GM12872 (cell line): ENCODE results near the gene CKB.

Experiments
- TF ChIP-seq, protein P1 (sequence below): IDR thresholded peaks from 3 replicates; pipeline ENCODE4 v1.5.1; 2011; ENCODE audit warnings: low read depth, mild to moderate bottlenecking, low read length, moderate library complexity; ENCODE audit not compliant: insufficient read depth

Gene CKB

DNA sequence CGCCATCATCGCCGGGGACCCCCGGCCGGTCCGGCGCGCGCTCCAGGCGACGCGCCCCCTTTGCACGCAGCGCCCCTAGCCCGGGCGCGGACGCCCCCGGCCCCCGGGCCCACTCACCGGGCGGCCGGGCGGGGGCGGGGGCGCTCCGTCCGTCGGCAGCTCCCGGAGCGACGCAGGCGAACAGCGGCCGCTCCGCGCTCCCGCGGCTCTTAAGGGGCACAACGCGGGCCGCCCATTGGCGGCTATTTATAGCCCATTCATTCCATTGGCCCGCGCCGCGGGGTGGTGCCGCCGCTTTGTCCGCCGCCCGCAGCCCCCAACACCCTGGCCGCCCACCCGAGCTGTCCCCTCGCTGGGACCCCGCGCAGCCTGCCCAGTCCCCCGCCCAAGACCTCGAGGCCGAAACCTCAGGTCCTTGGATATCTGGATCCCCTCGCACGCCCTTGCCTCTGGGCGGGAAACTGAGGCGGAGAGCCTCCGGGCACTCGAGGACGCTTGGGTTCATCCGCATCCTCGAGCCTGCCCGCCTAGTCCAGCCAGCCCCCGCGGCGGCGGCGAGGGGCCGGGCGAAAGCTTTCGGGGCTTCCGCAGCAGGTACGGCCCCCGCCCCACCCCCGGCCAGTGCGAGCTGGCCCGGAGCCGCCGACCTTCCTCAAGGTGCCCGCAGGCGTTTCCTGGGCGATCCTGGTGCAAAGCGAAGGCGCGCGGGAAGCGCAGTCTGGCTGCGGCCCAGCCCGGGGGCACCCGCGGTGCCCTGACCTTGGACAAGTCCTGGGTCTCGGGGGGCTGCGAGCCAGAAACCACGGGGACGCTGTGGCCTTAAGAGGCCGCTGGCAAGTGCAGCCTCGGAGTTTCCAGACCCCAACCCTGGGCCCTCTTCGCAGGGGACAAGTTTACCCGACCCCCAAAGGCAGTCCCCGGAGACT lies at the start of gene CKB:
TSS of gene CKB (minus strand) at position 182 of the 926 bp plus-strand sequence. CDS start 337 bp downstream, outside the sequence.
- TF ChIP-seq, protein P1, sequence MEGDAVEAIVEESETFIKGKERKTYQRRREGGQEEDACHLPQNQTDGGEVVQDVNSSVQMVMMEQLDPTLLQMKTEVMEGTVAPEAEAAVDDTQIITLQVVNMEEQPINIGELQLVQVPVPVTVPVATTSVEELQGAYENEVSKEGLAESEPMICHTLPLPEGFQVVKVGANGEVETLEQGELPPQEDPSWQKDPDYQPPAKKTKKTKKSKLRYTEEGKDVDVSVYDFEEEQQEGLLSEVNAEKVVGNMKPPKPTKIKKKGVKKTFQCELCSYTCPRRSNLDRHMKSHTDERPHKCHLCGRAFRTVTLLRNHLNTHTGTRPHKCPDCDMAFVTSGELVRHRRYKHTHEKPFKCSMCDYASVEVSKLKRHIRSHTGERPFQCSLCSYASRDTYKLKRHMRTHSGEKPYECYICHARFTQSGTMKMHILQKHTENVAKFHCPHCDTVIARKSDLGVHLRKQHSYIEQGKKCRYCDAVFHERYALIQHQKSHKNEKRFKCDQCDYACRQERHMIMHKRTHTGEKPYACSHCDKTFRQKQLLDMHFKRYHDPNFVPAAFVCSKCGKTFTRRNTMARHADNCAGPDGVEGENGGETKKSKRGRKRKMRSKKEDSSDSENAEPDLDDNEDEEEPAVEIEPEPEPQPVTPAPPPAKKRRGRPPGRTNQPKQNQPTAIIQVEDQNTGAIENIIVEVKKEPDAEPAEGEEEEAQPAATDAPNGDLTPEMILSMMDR, result no peak

GRCh38 chr14:103569408-103569807 lies 46.8 kb upstream of the CKB start:
- TF ChIP-seq, protein P1, result no peak

- TF ChIP-seq, protein P1, result no peak
Observed at GRCh38 chr14:103568952-103569351, 46.3 kb upstream of the CKB start.

DNA sequence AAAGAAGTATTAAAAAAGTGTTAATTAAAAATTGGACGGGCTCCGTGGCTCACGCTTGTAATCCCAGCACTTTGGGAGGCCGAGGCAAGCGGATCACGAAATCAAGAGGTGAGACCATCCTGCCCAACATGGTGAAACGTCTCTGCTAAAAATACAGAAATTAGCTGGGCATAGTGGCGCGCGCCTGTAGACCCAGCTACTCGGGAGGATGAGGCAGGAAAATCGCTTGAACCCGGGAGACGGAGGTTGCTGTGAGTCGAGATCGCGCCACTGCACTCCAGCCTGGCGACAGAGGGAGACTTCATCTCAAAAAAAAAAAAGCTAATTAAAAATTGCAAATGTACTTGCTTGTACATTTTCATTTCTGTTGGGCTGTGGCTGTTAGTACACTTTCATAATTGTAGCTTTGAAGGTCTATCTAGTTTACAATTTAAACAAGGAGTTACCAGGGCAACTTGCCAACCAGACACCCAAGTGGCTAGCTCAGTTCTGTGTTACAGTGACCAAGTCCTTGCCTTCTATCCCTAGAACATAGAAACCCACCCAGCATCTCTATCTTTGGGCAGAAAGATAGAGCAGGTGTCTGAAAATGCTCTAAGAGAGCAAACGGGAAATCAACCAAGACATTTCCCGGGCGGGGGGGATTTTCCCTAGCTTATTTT lies 41.3 kb upstream of the CKB start:
- TF ChIP-seq, protein P1, result no peak

DNA sequence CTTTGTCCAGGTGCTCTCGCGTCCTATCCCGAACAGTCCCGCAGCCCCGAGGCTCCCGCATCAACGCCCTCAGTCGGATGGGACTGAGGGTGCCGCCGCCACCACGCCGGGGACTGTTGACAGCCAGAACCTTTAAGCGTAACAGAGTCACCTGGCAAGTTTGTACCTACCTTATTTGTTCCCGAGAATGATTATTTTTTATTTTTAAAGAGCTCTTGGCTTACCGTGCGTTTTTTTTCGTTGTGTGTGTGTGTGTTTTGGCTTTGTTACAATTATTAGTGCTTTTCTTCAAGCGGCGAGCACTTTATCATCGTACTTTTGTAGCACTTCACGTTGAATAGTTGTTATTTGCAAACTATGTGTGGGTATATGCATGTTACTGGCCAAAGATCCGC lies 40.6 kb upstream of the CKB start:
- TF ChIP-seq, protein P1, result no peak

DNA sequence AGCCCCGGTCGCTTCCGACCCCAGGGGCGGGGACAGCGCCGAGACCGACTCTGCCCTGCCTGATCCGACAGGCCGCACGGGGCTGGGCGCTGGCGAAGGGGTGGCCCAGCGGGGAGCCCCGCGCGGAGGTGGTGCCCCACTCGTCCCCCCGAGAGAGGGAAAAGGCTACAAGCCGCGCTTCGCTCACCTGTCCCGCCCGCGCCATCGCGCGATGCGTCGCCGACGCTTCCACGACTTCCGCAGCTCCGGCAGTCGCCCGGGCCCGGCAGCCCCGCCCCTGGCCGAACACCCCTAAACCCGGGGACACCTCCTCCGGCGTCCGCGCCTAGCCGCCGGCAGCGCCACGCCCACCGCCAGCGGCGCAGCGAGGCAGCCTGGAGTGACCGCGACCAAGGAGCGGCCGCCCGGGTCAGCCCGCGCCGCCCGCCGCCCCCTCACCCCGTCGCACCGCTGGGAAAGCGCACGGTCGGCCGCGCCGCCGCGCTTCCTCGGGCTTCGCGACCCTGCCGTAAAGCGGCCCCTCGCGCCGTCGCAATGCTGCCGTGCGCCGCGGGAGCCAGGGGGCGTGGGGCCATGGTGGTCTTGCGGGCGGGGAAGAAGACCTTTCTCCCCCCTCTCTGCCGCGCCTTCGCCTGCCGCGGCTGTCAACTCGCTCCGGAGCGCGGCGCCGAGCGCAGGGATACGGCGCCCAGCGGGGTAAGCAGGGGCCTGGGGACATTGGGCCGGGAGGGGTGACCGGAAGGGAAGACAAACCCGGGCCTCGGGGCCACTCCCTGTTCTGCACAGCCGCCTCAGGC lies 40.0 kb upstream of the CKB start, which contains the start of the genes BAG5 and COA8:
TSS of gene BAG5 (minus strand) at position 229 of the 797 bp plus-strand sequence. CDS start 1,493 bp downstream, outside the sequence.
TSS of gene COA8 (plus strand) at position 532 of the 797 bp plus-strand sequence. CDS start at position 574, 42 bp downstream.
- TF ChIP-seq, protein P1, result no peak

- TF ChIP-seq, protein P1, result no peak
Observed at GRCh38 chr14:103562179-103562428, 39.5 kb upstream of the CKB start.
